Neural cell (in vitro differentiated cells): ENCODE data around the gene TSSK6. TPM values are rescaled to one million over a fixed set of nuclear protein-coding genes. Genes with fewer than 3 reads are reported as not detected.

ENCODE experiments used
- H2AFZ ChIP-seq: fragments of 200-600, 300-800 bp; sonication (generic), shearing (Covaris generic); 2 replicates; pipeline ENCODE4 v1.6.0; 2014; ENCODE audit warnings: low read depth, mild to moderate bottlenecking, antibody characterized with exemption, low read length, moderate library complexity
- H3F3A ChIP-seq: fragments of 200-600 bp; shearing (Covaris generic); 2 replicates; pipeline ENCODE4 v1.6.1; 2016; ENCODE audit warnings: mild to moderate bottlenecking, moderate library complexity, mixed read lengths, antibody characterized with exemption, low read length; ENCODE audit not compliant: insufficient read depth, poor library complexity, severe bottlenecking
- H3K27ac ChIP-seq: fragments of 200-600, 300-800 bp; sonication (generic), shearing (Covaris generic); 2 replicates; pipeline ENCODE4 v1.5.1; 2014; ENCODE audit warnings: mild to moderate bottlenecking, low read length, moderate library complexity
- H3K27me3 ChIP-seq: fragments of 300-800, 200-600 bp; sonication (generic), shearing (Covaris generic); 2 replicates; pipeline ENCODE4 v1.6.0; 2014; ENCODE audit warnings: mild to moderate bottlenecking, low read depth, low read length, moderate library complexity; ENCODE audit not compliant: insufficient read depth
- H3K36me3 ChIP-seq: fragments of 300-800, 200-600 bp; sonication (generic), shearing (Covaris generic); 2 replicates; pipeline ENCODE4 v1.5.1; 2014; ENCODE audit warnings: mild to moderate bottlenecking, antibody characterized with exemption, low read length, moderate library complexity; ENCODE audit not compliant: insufficient read depth
- H3K4me2 ChIP-seq: fragments of 300-800, 200-600 bp; sonication (generic), shearing (Covaris generic); 2 replicates; pipeline ENCODE4 v1.6.0; 2014; ENCODE audit warnings: mild to moderate bottlenecking, low read length
- H3K4me3 ChIP-seq: fragments of 300-800, 200-600 bp; sonication (generic), shearing (Covaris generic); 2 replicates; pipeline ENCODE4 v1.5.1; 2014; ENCODE audit warnings: mild to moderate bottlenecking, low read length, moderate library complexity
- H3K79me2 ChIP-seq: fragments of 200-600 bp; shearing (Covaris generic); replicated peaks from 2 replicates; pipeline ENCODE4 v1.6.0; 2014; ENCODE audit warnings: mild to moderate bottlenecking, low read length, moderate library complexity; ENCODE audit not compliant: insufficient read depth
- H3K9ac ChIP-seq: fragments of 300-800, 200-600 bp; sonication (generic), shearing (Covaris generic); 2 replicates; pipeline ENCODE4 v1.6.1; 2016; ENCODE audit warnings: mild to moderate bottlenecking, low read length, mixed read lengths
- H3K9me2 ChIP-seq: fragments of 200-600 bp; shearing (Covaris generic); 2 replicates; pipeline ENCODE4 v1.6.1; 2016; ENCODE audit warnings: mild to moderate bottlenecking, low read length, mixed read lengths; ENCODE audit not compliant: insufficient read depth
- H3K9me3 ChIP-seq: fragments of 200-600, 300-800 bp; sonication (generic), shearing (Covaris generic); 2 replicates; pipeline ENCODE4 v1.6.1; 2016; ENCODE audit warnings: mild to moderate bottlenecking, mixed run types, low read length, moderate library complexity, mixed read lengths
- H4K20me1 ChIP-seq: fragments of 200-600 bp; shearing (Covaris generic); 2 replicates; pipeline ENCODE4 v1.6.1; 2016; ENCODE audit warnings: mild to moderate bottlenecking, mixed run types; ENCODE audit not compliant: insufficient read depth
- CTCF ChIP-seq: fragments of 450-650 bp; IDR thresholded peaks from 2 replicates; pipeline ENCODE4 v1.5.1; 2014; ENCODE audit warnings: antibody characterized with exemption, mild to moderate bottlenecking, moderate library complexity; ENCODE audit not compliant: poor library complexity, severe bottlenecking
- EP300 ChIP-seq: fragments of 450-650 bp; conservative IDR thresholded peaks from 2 replicates; pipeline ENCODE4 v1.6.1; 2014; ENCODE audit warnings: antibody characterized with exemption, mild to moderate bottlenecking, moderate library complexity; ENCODE audit not compliant: poor library complexity, severe bottlenecking
- EZH2 ChIP-seq: fragments of 200-600, 300-800 bp; shearing (Covaris generic), sonication (generic); IDR thresholded peaks from 2 replicates; pipeline ENCODE4 v1.6.1; 2014; ENCODE audit warnings: antibody characterized with exemption, low read length, borderline replicate concordance, mild to moderate bottlenecking; ENCODE audit not compliant: insufficient read depth, poor library complexity, severe bottlenecking
- MXI1 ChIP-seq: fragments of 450-650 bp; conservative IDR thresholded peaks from 2 replicates; pipeline ENCODE4 v1.6.1; 2014; ENCODE audit warnings: antibody characterized with exemption, mild to moderate bottlenecking; ENCODE audit not compliant: poor library complexity, severe bottlenecking
- POLR2AphosphoS5 ChIP-seq: IDR thresholded peaks from 2 replicates; pipeline ENCODE4 v1.6.1; 2012
- RAD21 ChIP-seq: fragments of 450-650 bp; conservative IDR thresholded peaks from 2 replicates; pipeline ENCODE4 v1.6.1; 2014; ENCODE audit warnings: antibody characterized with exemption, mild to moderate bottlenecking, moderate library complexity
- SMC3 ChIP-seq: fragments of 450-650 bp; conservative IDR thresholded peaks from 2 replicates; pipeline ENCODE4 v1.6.1; 2014; ENCODE audit warnings: antibody characterized with exemption, mild to moderate bottlenecking, moderate library complexity; ENCODE audit not compliant: poor library complexity
- TAF1 ChIP-seq: IDR thresholded peaks from 2 replicates; pipeline ENCODE4 v1.6.1; 2012; ENCODE audit warnings: low read depth
- polyA plus RNA-seq: library from polyadenylated mRNA; depleted of rRNA; stranded (reverse); fragments of >200 nt; gene quantifications from 2 replicates; pipeline ENCODE4 v1.2.3, GENCODE V29; 2014
- TF ChIP-seq, protein P1 (sequence below): IDR thresholded peaks from 2 replicates; pipeline ENCODE4 v1.6.1; 2012; ENCODE audit warnings: borderline replicate concordance

The TSSK6 gene
- polyA plus RNA-seq, 1 donor from 2014 or later: 5.3 TPM

GRCh38 chr19:19537075-19538048 lies 22.0 kb upstream of the TSSK6 start:
- H4K20me1 ChIP-seq: no peaks in the 10 kb centered on the region
- no peak overlapping the region for H3K4me2 ChIP-seq
- H3K4me3 ChIP-seq: no peak overlapping the region
- H2AFZ ChIP-seq: no peak overlapping the region
- TF ChIP-seq CTCF (no peak), MXI1 (no peak), POLR2AphosphoS5 (no peak), SMC3 (no peak)
- TF ChIP-seq, protein P1, sequence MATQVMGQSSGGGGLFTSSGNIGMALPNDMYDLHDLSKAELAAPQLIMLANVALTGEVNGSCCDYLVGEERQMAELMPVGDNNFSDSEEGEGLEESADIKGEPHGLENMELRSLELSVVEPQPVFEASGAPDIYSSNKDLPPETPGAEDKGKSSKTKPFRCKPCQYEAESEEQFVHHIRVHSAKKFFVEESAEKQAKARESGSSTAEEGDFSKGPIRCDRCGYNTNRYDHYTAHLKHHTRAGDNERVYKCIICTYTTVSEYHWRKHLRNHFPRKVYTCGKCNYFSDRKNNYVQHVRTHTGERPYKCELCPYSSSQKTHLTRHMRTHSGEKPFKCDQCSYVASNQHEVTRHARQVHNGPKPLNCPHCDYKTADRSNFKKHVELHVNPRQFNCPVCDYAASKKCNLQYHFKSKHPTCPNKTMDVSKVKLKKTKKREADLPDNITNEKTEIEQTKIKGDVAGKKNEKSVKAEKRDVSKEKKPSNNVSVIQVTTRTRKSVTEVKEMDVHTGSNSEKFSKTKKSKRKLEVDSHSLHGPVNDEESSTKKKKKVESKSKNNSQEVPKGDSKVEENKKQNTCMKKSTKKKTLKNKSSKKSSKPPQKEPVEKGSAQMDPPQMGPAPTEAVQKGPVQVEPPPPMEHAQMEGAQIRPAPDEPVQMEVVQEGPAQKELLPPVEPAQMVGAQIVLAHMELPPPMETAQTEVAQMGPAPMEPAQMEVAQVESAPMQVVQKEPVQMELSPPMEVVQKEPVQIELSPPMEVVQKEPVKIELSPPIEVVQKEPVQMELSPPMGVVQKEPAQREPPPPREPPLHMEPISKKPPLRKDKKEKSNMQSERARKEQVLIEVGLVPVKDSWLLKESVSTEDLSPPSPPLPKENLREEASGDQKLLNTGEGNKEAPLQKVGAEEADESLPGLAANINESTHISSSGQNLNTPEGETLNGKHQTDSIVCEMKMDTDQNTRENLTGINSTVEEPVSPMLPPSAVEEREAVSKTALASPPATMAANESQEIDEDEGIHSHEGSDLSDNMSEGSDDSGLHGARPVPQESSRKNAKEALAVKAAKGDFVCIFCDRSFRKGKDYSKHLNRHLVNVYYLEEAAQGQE: no peak
- H3K9me3 ChIP-seq: no peaks in the 10 kb centered on the region
- H3K9me2 ChIP-seq: no peaks in the 10 kb centered on the region
- no peaks in the 10 kb centered on the region for H3K27me3 ChIP-seq
- H3K36me3 ChIP-seq: no peaks in the 10 kb centered on the region
- H3K27ac ChIP-seq: no peak overlapping the region
- no peaks in the 10 kb centered on the region for H3K79me2 ChIP-seq
- H3K9ac ChIP-seq: no peak overlapping the region
- no peaks in the 10 kb centered on the region for H3F3A ChIP-seq

DNA sequence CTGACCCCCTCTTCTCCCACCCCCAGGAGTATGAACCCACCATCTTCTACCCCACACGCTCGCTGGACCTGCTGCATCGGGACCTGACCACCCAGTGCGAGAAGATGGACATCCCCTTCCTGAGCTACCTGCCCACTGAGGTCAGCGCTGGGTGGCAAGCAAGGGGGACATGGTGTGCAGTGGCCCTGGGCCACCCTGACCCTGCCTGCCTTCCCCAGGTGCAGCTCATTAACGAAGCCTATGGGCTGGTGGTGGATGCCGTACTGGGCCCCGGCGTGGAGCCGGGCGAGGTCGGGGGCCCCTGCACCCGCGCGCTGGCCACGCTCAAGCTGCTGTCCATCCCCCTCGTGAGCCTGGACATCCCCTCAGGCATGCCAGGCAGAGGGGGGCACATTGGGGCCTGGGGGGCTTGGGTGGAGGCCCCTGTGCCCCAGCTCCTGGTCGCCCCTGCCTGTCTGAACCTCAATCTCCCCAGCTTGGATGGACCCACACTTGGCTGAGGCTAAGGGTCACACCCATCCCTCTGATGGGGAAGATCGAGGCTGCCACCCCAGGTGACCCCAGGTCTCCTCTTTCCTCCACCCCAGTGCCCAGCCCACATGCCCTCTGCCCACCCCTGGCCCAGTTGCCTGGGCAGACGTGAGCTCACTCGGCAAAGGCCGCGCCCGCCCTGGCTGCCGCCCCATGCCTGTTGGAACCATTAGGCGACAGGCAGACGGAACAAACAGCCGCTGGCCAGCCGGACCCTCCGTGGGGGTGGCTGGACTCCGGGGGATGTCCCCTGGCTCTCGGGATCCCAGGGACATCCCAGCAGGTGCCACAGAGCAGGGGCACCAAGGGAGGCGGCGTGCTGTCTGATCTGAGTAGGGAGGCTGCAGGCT lies 20.2 kb upstream of the TSSK6 start:
- H2AFZ ChIP-seq: no peak overlapping the region
- no peaks in the 10 kb centered on the region for H3F3A ChIP-seq
- H3K9me3 ChIP-seq: no peaks in the 10 kb centered on the region
- H3K27ac ChIP-seq: no peak overlapping the region
- no peaks in the 10 kb centered on the region for H3K79me2 ChIP-seq
- TF ChIP-seq SMC3: no peak
- TF ChIP-seq TAF1: no peak
- no peak for TF ChIP-seq POLR2AphosphoS5
- TF ChIP-seq RAD21: no peak
- TF ChIP-seq, protein P1: no peak
- TF ChIP-seq EP300: no peak
- TF ChIP-seq EZH2: no peak
- no peak for TF ChIP-seq CTCF
- no peak for TF ChIP-seq MXI1
- no peak overlapping the region for H3K9ac ChIP-seq
- H3K27me3 ChIP-seq: no peaks in the 10 kb centered on the region
- H3K9me2 ChIP-seq: no peaks in the 10 kb centered on the region
- H3K36me3 ChIP-seq: no peaks in the 10 kb centered on the region
- no peak overlapping the region for H3K4me2 ChIP-seq
- H3K4me3 ChIP-seq: no peak overlapping the region
- H4K20me1 ChIP-seq: no peaks in the 10 kb centered on the region
